Spleen (tissue), 7 donors: ENCODE measurements around the gene GSN.

Experiments used
- CTCF ChIP-seq, 11 experiments: fragments of 200-600 bp in 7 of 11; fragments of 450-650 bp in 4 of 11; sonication (generic) in 4 of 11; IDR thresholded peaks in 8 of 11; conservative IDR thresholded peaks in 3 of 11; 1 replicate in 7 of 11; 2 replicates in 4 of 11; pipeline versions ENCODE4 v1.4.0 to v1.8.0; 2016 to 2021; ENCODE audit warnings: antibody characterized with exemption in 11 of 11, inconsistent platforms in 4 of 11, mild to moderate bottlenecking in 1 of 11
- POLR2A ChIP-seq, 3 donors: fragments of 450-650 bp; IDR thresholded peaks; one replicate each; pipeline ENCODE4 v1.5.1; 2017; ENCODE audit warnings: antibody characterized with exemption in 3 of 3, mild to moderate bottlenecking in 1 of 3
- POLR2AphosphoS5 ChIP-seq, 3 donors: sonication (generic); formaldehyde crosslinking; IDR thresholded peaks; one replicate each; pipeline ENCODE4 v1.5.1; 2017; ENCODE audit warnings: antibody characterized with exemption in 3 of 3
- donor health status: DM: no; HTN: no; CAD: no; lungs with moderate emphysema.
- donor health status: DM: no; HTN: no; CAD: no.
- donor health status: DM: no; HTN: no; CAD: no.

DNA sequence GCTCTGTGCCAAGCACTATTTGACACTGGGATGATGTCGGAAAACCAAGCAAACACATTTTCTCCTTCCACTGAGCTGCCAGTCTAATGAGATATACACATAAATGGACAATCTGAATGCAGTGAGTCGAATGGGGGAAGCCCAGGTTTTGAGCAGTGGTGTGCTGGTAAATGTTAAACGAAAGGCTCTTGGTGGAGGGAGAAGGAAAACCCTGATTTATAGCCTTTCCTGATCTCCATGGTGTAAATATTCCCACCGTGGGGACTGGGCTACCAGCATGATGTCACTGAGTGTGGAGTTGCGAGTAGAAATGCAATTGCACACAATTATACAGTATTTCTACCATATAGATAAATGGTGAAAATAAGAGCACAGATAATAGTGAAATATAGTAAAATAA is 5.0 kb upstream of the GSN start:
- TF ChIP-seq POLR2A (IDR thresholded peaks at IDR 0.05) (no peak), CTCF (IDR thresholded peaks at IDR 0.05 in 8 of 11, conservative IDR thresholded peaks at IDR 0.05 in 3 of 11) (no peak), POLR2AphosphoS5 (IDR thresholded peaks at IDR 0.05) (no peak)
